Erythroblast (primary cell): ENCODE measurements around the gene FDX1.
"Not testable (repeated sequence)": the region's sequence is repeated elsewhere in the genome, so short reads cannot be mapped to it uniquely, and the experiment has no call there.

Source experiments
- GATA1 ChIP-seq: IDR thresholded peaks from 2 replicates; pipeline ENCODE4 v1.6.1; 2011; ENCODE audit warnings: low read depth, mild to moderate bottlenecking, control low read depth, low read length, moderate library complexity
- POLR2A ChIP-seq: IDR thresholded peaks from 2 replicates; pipeline ENCODE4 v1.6.1; 2011; ENCODE audit warnings: mild to moderate bottlenecking, low read length

DNA sequence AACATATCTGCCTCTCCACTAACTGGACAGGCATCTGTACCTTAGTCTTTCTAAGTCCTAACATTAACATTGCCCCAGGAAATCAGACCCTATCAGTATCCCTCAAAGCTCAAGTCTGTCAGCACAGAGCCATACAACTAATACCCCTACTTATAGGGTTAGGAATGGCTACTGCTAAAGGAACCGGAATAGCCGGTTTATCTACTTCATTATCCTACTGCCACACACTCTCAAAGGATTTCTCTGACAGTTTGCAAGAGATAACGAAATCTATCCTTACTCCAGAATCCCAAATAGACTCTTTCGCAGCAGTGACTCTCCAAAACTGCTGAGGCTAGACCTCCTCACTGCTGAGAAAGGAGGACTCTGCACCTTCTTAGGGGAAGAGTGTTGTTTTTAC is 24.1 kb upstream of the FDX1 start:
- not testable (repeated sequence) for TF ChIP-seq POLR2A, GATA1
